HEK293 (cell line): ENCODE measurements around the gene CTBP2.

Experiments
- ATF2 ChIP-seq: fragments of 450-650 bp; formaldehyde crosslinking; IDR thresholded peaks from 2 replicates; pipeline ENCODE4 v1.5.1; 2016; ENCODE audit warnings: missing biosample characterization, missing genetic modification characterization, low read depth
- EGR2 ChIP-seq: fragments of 450-650 bp; formaldehyde crosslinking; IDR thresholded peaks from 2 replicates; pipeline ENCODE4 v1.5.1; 2016; ENCODE audit warnings: low read depth, missing biosample characterization, missing genetic modification characterization
- ELK4 ChIP-seq: IDR thresholded peaks from 2 replicates; pipeline ENCODE4 v1.6.1; 2011; ENCODE audit warnings: mild to moderate bottlenecking, low read depth, low read length, borderline replicate concordance
- INSM2 ChIP-seq: fragments of 450-650 bp; formaldehyde crosslinking; IDR thresholded peaks from 2 replicates; pipeline ENCODE4 v1.5.1; 2016; ENCODE audit warnings: missing biosample characterization, missing genetic modification characterization
- KLF10 ChIP-seq: fragments of 450-650 bp; IDR thresholded peaks from 2 replicates; pipeline ENCODE4 v1.5.1; 2018; ENCODE audit warnings: missing biosample characterization, mild to moderate bottlenecking, missing genetic modification characterization
- KLF7 ChIP-seq: fragments of 450-650 bp; formaldehyde crosslinking; IDR thresholded peaks from 2 replicates; pipeline ENCODE4 v1.5.1; 2016; ENCODE audit warnings: missing biosample characterization, missing genetic modification characterization, borderline replicate concordance
- MYNN ChIP-seq: fragments of 450-650 bp; formaldehyde crosslinking; IDR thresholded peaks from 2 replicates; pipeline ENCODE4 v1.5.1; 2016; ENCODE audit warnings: missing biosample characterization, missing genetic modification characterization, borderline replicate concordance
- PRDM4 ChIP-seq: fragments of 450-650 bp; formaldehyde crosslinking; IDR thresholded peaks from 2 replicates; pipeline ENCODE4 v1.5.1; 2017; ENCODE audit warnings: missing biosample characterization, missing genetic modification characterization
- REPIN1 ChIP-seq: fragments of 450-650 bp; formaldehyde crosslinking; IDR thresholded peaks from 2 replicates; pipeline ENCODE4 v1.5.1; 2017; ENCODE audit warnings: missing biosample characterization, missing genetic modification characterization, low read depth
- SP3 ChIP-seq: fragments of 450-650 bp; formaldehyde crosslinking; IDR thresholded peaks from 2 replicates; pipeline ENCODE4 v1.5.1; 2016; ENCODE audit warnings: missing biosample characterization, missing genetic modification characterization
- TRIM28 ChIP-seq: IDR thresholded peaks from 2 replicates; pipeline ENCODE4 v1.6.1; 2011; ENCODE audit warnings: low read length, control low read depth, borderline replicate concordance
- ZEB2 ChIP-seq: fragments of 450-650 bp; formaldehyde crosslinking; IDR thresholded peaks from 2 replicates; pipeline ENCODE4 v1.5.1; 2016; ENCODE audit warnings: missing biosample characterization, missing genetic modification characterization
- ZNF202 ChIP-seq: fragments of 450-650 bp; formaldehyde crosslinking; IDR thresholded peaks from 2 replicates; pipeline ENCODE4 v1.5.1; 2016; ENCODE audit warnings: missing biosample characterization, missing genetic modification characterization, borderline replicate concordance
- ZNF280D ChIP-seq: fragments of 450-650 bp; formaldehyde crosslinking; IDR thresholded peaks from 2 replicates; pipeline ENCODE4 v1.5.1; 2016; ENCODE audit warnings: missing biosample characterization, missing genetic modification characterization
- ZNF433 ChIP-seq: fragments of 450-650 bp; formaldehyde crosslinking; IDR thresholded peaks from 2 replicates; pipeline ENCODE4 v1.5.1; 2016; ENCODE audit warnings: missing biosample characterization, missing genetic modification characterization, low read depth
- ZNF560 ChIP-seq: fragments of 450-650 bp; formaldehyde crosslinking; IDR thresholded peaks from 2 replicates; pipeline ENCODE4 v1.5.1; 2017; ENCODE audit warnings: missing biosample characterization, missing genetic modification characterization, borderline replicate concordance
- ZNF571 ChIP-seq: fragments of 450-650 bp; formaldehyde crosslinking; IDR thresholded peaks from 2 replicates; pipeline ENCODE4 v1.5.0; 2017; ENCODE audit warnings: missing biosample characterization, missing genetic modification characterization
- ZNF624 ChIP-seq: fragments of 450-650 bp; formaldehyde crosslinking; IDR thresholded peaks from 2 replicates; pipeline ENCODE4 v1.5.1; 2017; ENCODE audit warnings: missing biosample characterization, missing genetic modification characterization
- ZNF76 ChIP-seq: fragments of 450-650 bp; formaldehyde crosslinking; IDR thresholded peaks from 2 replicates; pipeline ENCODE4; 2016; ENCODE audit warnings: low read depth, missing biosample characterization, missing genetic modification characterization, borderline replicate concordance
- ZSCAN16 ChIP-seq: fragments of 450-650 bp; formaldehyde crosslinking; IDR thresholded peaks from 2 replicates; pipeline ENCODE4 v1.5.1; 2016; ENCODE audit warnings: missing biosample characterization, missing genetic modification characterization
- TF ChIP-seq, protein P1 (sequence below): fragments of 450-650 bp; formaldehyde crosslinking; IDR thresholded peaks from 2 replicates; pipeline ENCODE4 v1.5.1; 2016; ENCODE audit warnings: missing biosample characterization, missing genetic modification characterization
- TF ChIP-seq, protein P2 (sequence below): fragments of 450-650 bp; formaldehyde crosslinking; IDR thresholded peaks from 2 replicates; pipeline ENCODE4 v1.5.1; 2016; ENCODE audit warnings: missing biosample characterization, missing genetic modification characterization
- TF ChIP-seq, protein P3 (sequence below): fragments of 450-650 bp; formaldehyde crosslinking; optimal IDR thresholded peaks from 2 replicates; pipeline ENCODE3; 2016; ENCODE audit warnings: missing biosample characterization, mild to moderate bottlenecking, missing genetic modification characterization

Gene CTBP2

DNA sequence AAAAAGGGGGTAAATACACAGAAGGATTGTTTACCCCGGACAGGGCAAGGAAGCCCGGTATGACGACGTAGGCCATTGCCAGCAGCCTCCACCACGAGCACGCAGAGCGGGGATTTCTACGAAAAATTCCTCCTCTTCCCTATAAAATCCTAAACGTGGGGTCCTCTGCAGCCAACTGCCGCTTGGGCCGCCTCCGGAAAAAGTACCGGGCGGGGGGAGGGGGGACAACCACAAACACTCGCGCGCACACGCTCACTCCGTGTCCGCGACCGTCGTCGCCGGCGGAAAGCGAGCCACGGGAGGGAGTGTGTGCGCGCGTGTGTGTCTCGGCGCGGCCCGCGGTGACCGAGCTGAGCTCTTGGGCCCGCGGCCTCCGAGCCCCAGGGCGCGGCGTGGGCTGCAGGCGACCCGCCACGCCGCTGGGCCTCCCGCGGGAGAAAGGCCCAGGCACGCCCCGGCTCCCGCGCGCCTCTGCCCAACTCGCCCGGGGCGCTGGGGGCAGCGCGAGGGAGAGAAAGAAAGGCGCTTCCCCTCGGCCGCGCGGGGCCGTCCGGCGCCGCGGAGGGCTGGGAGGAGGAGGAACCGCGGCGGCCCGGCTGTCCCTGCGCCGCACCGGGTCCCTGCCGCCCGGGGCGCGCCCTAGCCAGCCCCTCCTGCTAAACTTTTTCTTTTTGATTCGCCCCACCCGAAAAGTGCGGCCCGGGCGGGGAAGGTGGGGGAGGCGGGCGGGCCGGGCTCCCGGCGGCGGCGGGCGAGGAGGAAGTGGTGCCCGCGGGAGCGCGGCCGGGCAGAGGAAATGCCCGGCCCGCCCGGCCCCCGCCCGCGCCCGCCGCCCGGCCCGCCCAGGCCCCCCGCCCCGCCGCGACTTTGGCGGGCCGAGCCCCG lies 1.5 kb downstream of the CTBP2 start (continued):
- TF ChIP-seq ZNF280D (tag by site-specific recombination), result no peak
- no peak for TF ChIP-seq KLF7 (tag by site-specific recombination)
- TF ChIP-seq, protein P1, sequence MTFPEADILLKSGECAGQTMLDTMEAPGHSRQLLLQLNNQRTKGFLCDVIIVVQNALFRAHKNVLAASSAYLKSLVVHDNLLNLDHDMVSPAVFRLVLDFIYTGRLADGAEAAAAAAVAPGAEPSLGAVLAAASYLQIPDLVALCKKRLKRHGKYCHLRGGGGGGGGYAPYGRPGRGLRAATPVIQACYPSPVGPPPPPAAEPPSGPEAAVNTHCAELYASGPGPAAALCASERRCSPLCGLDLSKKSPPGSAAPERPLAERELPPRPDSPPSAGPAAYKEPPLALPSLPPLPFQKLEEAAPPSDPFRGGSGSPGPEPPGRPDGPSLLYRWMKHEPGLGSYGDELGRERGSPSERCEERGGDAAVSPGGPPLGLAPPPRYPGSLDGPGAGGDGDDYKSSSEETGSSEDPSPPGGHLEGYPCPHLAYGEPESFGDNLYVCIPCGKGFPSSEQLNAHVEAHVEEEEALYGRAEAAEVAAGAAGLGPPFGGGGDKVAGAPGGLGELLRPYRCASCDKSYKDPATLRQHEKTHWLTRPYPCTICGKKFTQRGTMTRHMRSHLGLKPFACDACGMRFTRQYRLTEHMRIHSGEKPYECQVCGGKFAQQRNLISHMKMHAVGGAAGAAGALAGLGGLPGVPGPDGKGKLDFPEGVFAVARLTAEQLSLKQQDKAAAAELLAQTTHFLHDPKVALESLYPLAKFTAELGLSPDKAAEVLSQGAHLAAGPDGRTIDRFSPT (tag by site-specific recombination), result no peak
- TF ChIP-seq, protein P2, sequence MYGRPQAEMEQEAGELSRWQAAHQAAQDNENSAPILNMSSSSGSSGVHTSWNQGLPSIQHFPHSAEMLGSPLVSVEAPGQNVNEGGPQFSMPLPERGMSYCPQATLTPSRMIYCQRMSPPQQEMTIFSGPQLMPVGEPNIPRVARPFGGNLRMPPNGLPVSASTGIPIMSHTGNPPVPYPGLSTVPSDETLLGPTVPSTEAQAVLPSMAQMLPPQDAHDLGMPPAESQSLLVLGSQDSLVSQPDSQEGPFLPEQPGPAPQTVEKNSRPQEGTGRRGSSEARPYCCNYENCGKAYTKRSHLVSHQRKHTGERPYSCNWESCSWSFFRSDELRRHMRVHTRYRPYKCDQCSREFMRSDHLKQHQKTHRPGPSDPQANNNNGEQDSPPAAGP (tag by site-specific recombination), result no peak
- TF ChIP-seq TRIM28, result no peak
- 0 out of 2 replicates have a peak, but pooled peaks have one; percentile 27 for TF ChIP-seq ZNF76 (tag by site-specific recombination)
- TF ChIP-seq INSM2 (tag by site-specific recombination), result no peak
- TF ChIP-seq ZNF202 (tag by site-specific recombination), result no peak
- TF ChIP-seq ZNF624 (tag by site-specific recombination), result no peak
- TF ChIP-seq ATF2 (tag by site-specific recombination), result no peak
- no peak for TF ChIP-seq ZNF571 (tag by site-specific recombination)
- TF ChIP-seq REPIN1 (tag by site-specific recombination), result no peak
- no peak; the same call in 1 of the 2 replicates for TF ChIP-seq KLF10 (tag by site-specific recombination)
- TF ChIP-seq, protein P3, sequence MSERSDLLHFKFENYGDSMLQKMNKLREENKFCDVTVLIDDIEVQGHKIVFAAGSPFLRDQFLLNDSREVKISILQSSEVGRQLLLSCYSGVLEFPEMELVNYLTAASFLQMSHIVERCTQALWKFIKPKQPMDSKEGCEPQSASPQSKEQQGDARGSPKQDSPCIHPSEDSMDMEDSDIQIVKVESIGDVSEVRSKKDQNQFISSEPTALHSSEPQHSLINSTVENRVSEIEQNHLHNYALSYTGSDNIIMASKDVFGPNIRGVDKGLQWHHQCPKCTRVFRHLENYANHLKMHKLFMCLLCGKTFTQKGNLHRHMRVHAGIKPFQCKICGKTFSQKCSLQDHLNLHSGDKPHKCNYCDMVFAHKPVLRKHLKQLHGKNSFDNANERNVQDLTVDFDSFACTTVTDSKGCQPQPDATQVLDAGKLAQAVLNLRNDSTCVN (tag by site-specific recombination), result peak; percentile 92
- TF ChIP-seq ZNF433 (tag by site-specific recombination), result no peak
- peak; percentile 57; the same call in 1 of the 2 replicates for TF ChIP-seq ZEB2 (tag by site-specific recombination)
- TF ChIP-seq ELK4, result no peak
- peak; percentile 15; the same call in 1 of the 2 replicates for TF ChIP-seq EGR2 (tag by site-specific recombination)
- no peak for TF ChIP-seq PRDM4 (tag by site-specific recombination)
- no peak for TF ChIP-seq ZNF560
- no peak for TF ChIP-seq MYNN (tag by site-specific recombination)
- TF ChIP-seq ZSCAN16, result no peak
- peak; percentile 25; the same call in 1 of the 2 replicates for TF ChIP-seq SP3 (tag by site-specific recombination)
